ENCODE data around the gene ATF6.
A peak's percentile ranks its signal among the peaks of the same experiment; 100 is the strongest.

Gene ATF6

DNA sequence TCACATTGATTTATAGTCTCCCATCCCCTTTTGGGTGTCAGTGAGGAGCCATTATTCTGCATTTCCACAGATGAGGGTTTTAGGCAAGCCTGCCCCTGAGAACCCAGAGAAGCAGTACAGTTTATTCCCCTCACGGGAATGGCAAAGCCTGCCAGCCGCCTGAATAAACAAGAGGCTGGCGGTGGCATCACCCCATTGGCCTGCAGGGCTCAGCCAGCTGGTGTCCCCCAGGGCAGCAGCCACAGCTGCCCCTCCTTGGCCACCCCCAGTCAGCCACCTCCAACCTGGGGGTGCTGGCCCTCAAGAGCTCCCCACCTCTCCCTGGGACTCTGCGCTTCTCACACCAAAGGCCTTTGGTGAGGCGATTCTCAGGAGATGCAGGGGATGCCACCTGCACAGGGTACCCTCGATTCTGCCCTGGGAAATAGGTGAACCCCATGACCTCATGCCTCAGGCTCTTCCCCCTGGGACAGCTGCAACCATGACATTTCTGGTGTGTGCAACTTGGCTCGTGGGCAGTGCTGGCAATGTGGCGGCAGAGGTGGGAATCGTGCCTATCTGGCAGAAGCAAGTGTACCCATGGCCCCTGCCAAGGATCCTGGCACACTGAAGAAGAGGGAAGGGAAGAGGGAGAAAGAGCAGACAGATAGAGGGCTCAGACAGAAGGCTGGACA lies 243.5 kb downstream of the ATF6 start:
- no peaks in the 10 kb centered on the region for H3K79me1 ChIP-seq (ENCODE audit: low read depth, low read length)
- no peak overlapping the region for H3K4me3 ChIP-seq (ENCODE audit: low read length in 2 of 2)
- H2AK5ac ChIP-seq (ENCODE audit: low read depth, low read length): no peak overlapping the region
- no peak overlapping the region for H2BK120ac ChIP-seq (ENCODE audit: low read depth, low read length)
- no peak overlapping the region for H2AFZ ChIP-seq (ENCODE audit: low read length)
- no peak overlapping the region for H3K18ac ChIP-seq (ENCODE audit: low read length)
- H3K9ac ChIP-seq (ENCODE audit: low read depth, low read length, poor library complexity): no peak overlapping the region
- H3K4me2 ChIP-seq (ENCODE audit: insufficient read depth, low read length, poor library complexity, severe bottlenecking): no peak overlapping the region
- H2BK15ac ChIP-seq (ENCODE audit: low read length): no peak overlapping the region
- no peak overlapping the region for H3K27ac ChIP-seq (replicated peaks; ENCODE audit: low read length)
- no peak for DNase-seq (ENCODE audit: low spot score)
- H3K14ac ChIP-seq (ENCODE audit: low read length): peak overlapping the region; percentile 15
- no peak overlapping the region for H2BK12ac ChIP-seq (ENCODE audit: low read length)
- no peaks in the 10 kb centered on the region for H3K4me1 ChIP-seq (ENCODE audit: control insufficient read depth in 2 of 2, insufficient read depth in 1 of 2, low read depth in 1 of 2, low read length in 2 of 2)
- WGBS, 2 donors (ENCODE audit: extremely low coverage in 2 of 2, insufficient read length in 2 of 2, insufficient replicate concordance in 1 of 2): no CpG with 5 or more reads among the region's 9 CpGs
- no peak overlapping the region for H4K91ac ChIP-seq (ENCODE audit: low read depth, low read length, poor library complexity)
- H3K4ac ChIP-seq (ENCODE audit: low read length): no peak overlapping the region
- H4K8ac ChIP-seq (ENCODE audit: low read depth, low read length): no peak overlapping the region
- no peak overlapping the region for H2BK5ac ChIP-seq (ENCODE audit: low read length)
- H3K27me3 ChIP-seq (ENCODE audit: control insufficient read depth in 3 of 3, insufficient read depth in 3 of 3, low read depth in 1 of 3, low read length in 3 of 3): no peaks in the 10 kb centered on the region
- no peak overlapping the region for H3K23ac ChIP-seq (ENCODE audit: low read depth, low read length, poor library complexity)
- peaks cover 2 to 8% of the 10 kb centered on the region in 2 donors for H3K9me3 ChIP-seq (replicated peaks in 1 of 2; ENCODE audit: control insufficient read depth in 2 of 2, insufficient read depth in 1 of 2, low read depth in 1 of 2, low read length in 2 of 2)
- H3K36me3 ChIP-seq (replicated peaks in 1 of 2; ENCODE audit: control insufficient read depth in 2 of 2, insufficient read depth in 2 of 2, low read length in 2 of 2): no peaks in the 10 kb centered on the region

- no peaks in the 10 kb centered on the region for H3K4me1 ChIP-seq (ENCODE audit: control insufficient read depth in 2 of 2, insufficient read depth in 1 of 2, low read depth in 1 of 2, low read length in 2 of 2)
- peaks cover 2 to 8% of the 10 kb centered on the region in 2 donors for H3K9me3 ChIP-seq (replicated peaks in 1 of 2; ENCODE audit: control insufficient read depth in 2 of 2, insufficient read depth in 1 of 2, low read depth in 1 of 2, low read length in 2 of 2)
- peak overlapping the region; percentile 42 for H2BK15ac ChIP-seq (ENCODE audit: low read length)
- no peak overlapping the region for H3K4ac ChIP-seq (ENCODE audit: low read length)
- no peak overlapping the region for H2AFZ ChIP-seq (ENCODE audit: low read length)
- H3K23ac ChIP-seq (ENCODE audit: low read depth, low read length, poor library complexity): no peak overlapping the region
- H4K91ac ChIP-seq (ENCODE audit: low read depth, low read length, poor library complexity): no peak overlapping the region
- no peak overlapping the region for H2BK12ac ChIP-seq (ENCODE audit: low read length)
- H3K27ac ChIP-seq (replicated peaks; ENCODE audit: low read length): no peak overlapping the region
- no peak overlapping the region for H3K18ac ChIP-seq (ENCODE audit: low read length)
- WGBS, 2 donors (ENCODE audit: extremely low coverage in 2 of 2, insufficient read length in 2 of 2, insufficient replicate concordance in 1 of 2): no CpG with 5 or more reads among the region's 3 CpGs
- DNase-seq (ENCODE audit: low spot score): no peak
- H3K4me3 ChIP-seq (ENCODE audit: low read length in 2 of 2): no peak overlapping the region
- H3K14ac ChIP-seq (ENCODE audit: low read length): no peak overlapping the region
- H3K9ac ChIP-seq (ENCODE audit: low read depth, low read length, poor library complexity): no peak overlapping the region
- no peak overlapping the region for H2AK5ac ChIP-seq (ENCODE audit: low read depth, low read length)
- H3K27me3 ChIP-seq (ENCODE audit: control insufficient read depth in 3 of 3, insufficient read depth in 3 of 3, low read depth in 1 of 3, low read length in 3 of 3): no peaks in the 10 kb centered on the region
- H2BK5ac ChIP-seq (ENCODE audit: low read length): no peak overlapping the region
- no peak overlapping the region for H4K8ac ChIP-seq (ENCODE audit: low read depth, low read length)
- no peaks in the 10 kb centered on the region for H3K36me3 ChIP-seq (replicated peaks in 1 of 2; ENCODE audit: control insufficient read depth in 2 of 2, insufficient read depth in 2 of 2, low read length in 2 of 2)
- no peak overlapping the region for H2BK120ac ChIP-seq (ENCODE audit: low read depth, low read length)
- no peaks in the 10 kb centered on the region for H3K79me1 ChIP-seq (ENCODE audit: low read depth, low read length)
- no peak overlapping the region for H3K4me2 ChIP-seq (ENCODE audit: insufficient read depth, low read length, poor library complexity, severe bottlenecking)
Observed at GRCh38 chr1:162010175-162010506, 244.0 kb downstream of the ATF6 start.

GRCh38 chr1:162011337-162012012 lies 245.4 kb downstream of the ATF6 start:
- no CpG with 5 or more reads among the region's 9 CpGs for WGBS, 2 donors (ENCODE audit: extremely low coverage in 2 of 2, insufficient read length in 2 of 2, insufficient replicate concordance in 1 of 2)
- Histone ChIP-seq H3K9me3 (replicated peaks in 1 of 2; ENCODE audit: control insufficient read depth in 2 of 2, insufficient read depth in 1 of 2, low read depth in 1 of 2, low read length in 2 of 2) (peaks cover 2 to 8% of the 10 kb centered on the region in 2 donors), H3K4ac (ENCODE audit: low read length) (no peak overlapping the region), H3K14ac (ENCODE audit: low read length) (peak overlapping the region; percentile 10), H3K4me2 (ENCODE audit: insufficient read depth, low read length, poor library complexity, severe bottlenecking) (no peak overlapping the region), H3K79me1 (ENCODE audit: low read depth, low read length) (no peaks in the 10 kb centered on the region), H2BK120ac (ENCODE audit: low read depth, low read length) (no peak overlapping the region), H2BK12ac (ENCODE audit: low read length) (no peak overlapping the region), H3K4me3 (ENCODE audit: low read length in 2 of 2) (no peak overlapping the region), H3K4me1 (ENCODE audit: control insufficient read depth in 2 of 2, insufficient read depth in 1 of 2, low read depth in 1 of 2, low read length in 2 of 2) (no peaks in the 10 kb centered on the region), H3K27ac (replicated peaks; ENCODE audit: low read length) (no peak overlapping the region), H2BK5ac (ENCODE audit: low read length) (no peak overlapping the region), H4K91ac (ENCODE audit: low read depth, low read length, poor library complexity) (no peak overlapping the region), H2AFZ (ENCODE audit: low read length) (no peak overlapping the region), H4K8ac (ENCODE audit: low read depth, low read length) (no peak overlapping the region), H3K9ac (ENCODE audit: low read depth, low read length, poor library complexity) (no peak overlapping the region), H3K23ac (ENCODE audit: low read depth, low read length, poor library complexity) (no peak overlapping the region), H3K18ac (ENCODE audit: low read length) (no peak overlapping the region), H2BK15ac (ENCODE audit: low read length) (no peak overlapping the region), H3K36me3 (replicated peaks in 1 of 2; ENCODE audit: control insufficient read depth in 2 of 2, insufficient read depth in 2 of 2, low read length in 2 of 2) (no peaks in the 10 kb centered on the region), H2AK5ac (ENCODE audit: low read depth, low read length) (peak overlapping the region; percentile 49), H3K27me3 (ENCODE audit: control insufficient read depth in 3 of 3, insufficient read depth in 3 of 3, low read depth in 1 of 3, low read length in 3 of 3) (no peaks in the 10 kb centered on the region)
- DNase-seq (ENCODE audit: low spot score): no peak

GRCh38 chr1:162013289-162013688 lies 247.2 kb downstream of the ATF6 start:
- H2BK12ac ChIP-seq (ENCODE audit: low read length): no peak overlapping the region
- H3K4me2 ChIP-seq (ENCODE audit: insufficient read depth, low read length, poor library complexity, severe bottlenecking): no peak overlapping the region
- no peak overlapping the region for H4K91ac ChIP-seq (ENCODE audit: low read depth, low read length, poor library complexity)
- no peak overlapping the region for H3K18ac ChIP-seq (ENCODE audit: low read length)
- H3K23ac ChIP-seq (ENCODE audit: low read depth, low read length, poor library complexity): no peak overlapping the region
- DNase-seq (ENCODE audit: low spot score): no peak
- no peak overlapping the region for H3K27ac ChIP-seq (replicated peaks; ENCODE audit: low read length)
- H3K4me3 ChIP-seq (ENCODE audit: low read length in 2 of 2): no peak overlapping the region
- H2AFZ ChIP-seq (ENCODE audit: low read length): no peak overlapping the region
- H3K14ac ChIP-seq (ENCODE audit: low read length): no peak overlapping the region
- H3K4ac ChIP-seq (ENCODE audit: low read length): no peak overlapping the region
- no peak overlapping the region for H2BK15ac ChIP-seq (ENCODE audit: low read length)
- no peaks in the 10 kb centered on the region for H3K79me1 ChIP-seq (ENCODE audit: low read depth, low read length)
- H2AK5ac ChIP-seq (ENCODE audit: low read depth, low read length): no peak overlapping the region
- H4K8ac ChIP-seq (ENCODE audit: low read depth, low read length): no peak overlapping the region
- no peaks in the 10 kb centered on the region for H3K27me3 ChIP-seq (ENCODE audit: control insufficient read depth in 3 of 3, insufficient read depth in 3 of 3, low read depth in 1 of 3, low read length in 3 of 3)
- no peak overlapping the region for H2BK5ac ChIP-seq (ENCODE audit: low read length)
- peaks cover 2 to 8% of the 10 kb centered on the region in 2 donors for H3K9me3 ChIP-seq (replicated peaks in 1 of 2; ENCODE audit: control insufficient read depth in 2 of 2, insufficient read depth in 1 of 2, low read depth in 1 of 2, low read length in 2 of 2)
- H3K9ac ChIP-seq (ENCODE audit: low read depth, low read length, poor library complexity): no peak overlapping the region
- H2BK120ac ChIP-seq (ENCODE audit: low read depth, low read length): no peak overlapping the region
- no peaks in the 10 kb centered on the region for H3K4me1 ChIP-seq (ENCODE audit: control insufficient read depth in 2 of 2, insufficient read depth in 1 of 2, low read depth in 1 of 2, low read length in 2 of 2)
- H3K36me3 ChIP-seq (replicated peaks in 1 of 2; ENCODE audit: control insufficient read depth in 2 of 2, insufficient read depth in 2 of 2, low read length in 2 of 2): peaks cover 0 to 3% of the 10 kb centered on the region in 2 donors

Data from neuronal stem cell (in vitro differentiated cells).